OCI-LY3 (cell line): ENCODE data around the gene IFT122.

Experiments
- H2AFZ ChIP-seq: fragments of 200-600, 300-600 bp; shearing (Covaris generic); 2 replicates; pipeline ENCODE4 v1.6.0; 2014; ENCODE audit warnings: antibody characterized with exemption, low read depth, low read length
- H3K27ac ChIP-seq: fragments of 200-600, 300-600 bp; sonication (generic); 2 replicates; pipeline ENCODE4 v1.5.1; 2014; ENCODE audit warnings: mild to moderate bottlenecking, low read length, moderate library complexity, mixed read lengths
- H3K27me3 ChIP-seq: fragments of 200-600, 300-600 bp; sonication (generic); 2 replicates; pipeline ENCODE4 v1.6.1; 2014; ENCODE audit warnings: low read depth, low read length, mixed read lengths
- H3K36me3 ChIP-seq: fragments of 200-600, 300-600 bp; sonication (generic); replicated peaks from 2 replicates; pipeline ENCODE3; 2014; ENCODE audit warnings: low read depth, low read length, mixed read lengths
- H3K4me1 ChIP-seq: fragments of 300-600, 200-600 bp; sonication (generic); 2 replicates; pipeline ENCODE4 v1.6.1; 2014; ENCODE audit warnings: low read length, mixed read lengths
- H3K4me2 ChIP-seq: fragments of 200-600, 300-600 bp; sonication (generic); 2 replicates; pipeline ENCODE4 v1.6.1; 2014; ENCODE audit warnings: low read length, mixed read lengths
- H3K4me3 ChIP-seq: fragments of 300-600, 200-600 bp; sonication (generic); 2 replicates; pipeline ENCODE4 v1.5.1; 2014; ENCODE audit warnings: antibody characterized with exemption, mild to moderate bottlenecking, low read length, moderate library complexity
- H3K79me2 ChIP-seq: fragments of 300-600, 200-600 bp; shearing (Covaris generic); 2 replicates; pipeline ENCODE4 v1.6.1; 2014; ENCODE audit warnings: mild to moderate bottlenecking, low read length, mixed read lengths
- H3K9ac ChIP-seq: fragments of 300-600, 200-600 bp; shearing (Covaris generic); 2 replicates; pipeline ENCODE4 v1.6.0; 2014; ENCODE audit warnings: mild to moderate bottlenecking, low read length, moderate library complexity
- H3K9me3 ChIP-seq: fragments of 200-600, 300-600 bp; shearing (Covaris generic); 2 replicates; pipeline ENCODE4 v1.6.1; 2014; ENCODE audit warnings: low read length, mixed read lengths; ENCODE audit not compliant: insufficient read depth
- H4K20me1 ChIP-seq: fragments of 200-600, 300-600 bp; sonication (generic); 2 replicates; pipeline ENCODE4 v1.6.1; 2016; ENCODE audit warnings: low read length, mixed read lengths; ENCODE audit not compliant: insufficient read depth
- CTCF ChIP-seq: fragments of 200-600, 300-600 bp; sonication (generic); IDR thresholded peaks from 2 replicates; pipeline ENCODE4 v1.5.1; 2014; ENCODE audit warnings: antibody characterized with exemption, low read length, low read depth
- EZH2phosphoT487 ChIP-seq: fragments of 200-600 bp; shearing (Covaris generic); IDR thresholded peaks from 2 replicates; pipeline ENCODE4 v1.6.1; 2018; ENCODE audit warnings: antibody characterized with exemption, mixed run types, low read depth

The IFT122 gene

GRCh38 chr3:129549006-129549800 lies 109.2 kb downstream of the IFT122 start:
- Histone ChIP-seq H3K9me3 (no peaks in the 10 kb centered on the region), H2AFZ (no peak overlapping the region), H3K9ac (no peak overlapping the region), H3K27ac (no peak overlapping the region), H3K27me3 (peaks cover 14% of the 10 kb centered on the region), H3K4me1 (peaks cover 9% of the 10 kb centered on the region), H3K4me3 (no peak overlapping the region), H3K79me2 (no peaks in the 10 kb centered on the region), H3K4me2 (no peak overlapping the region), H4K20me1 (no peaks in the 10 kb centered on the region), H3K36me3 (no peaks in the 10 kb centered on the region)
- TF ChIP-seq CTCF, result no peak
- TF ChIP-seq EZH2phosphoT487, result no peak

- no peak overlapping the region for H2AFZ ChIP-seq
- no peak overlapping the region for H3K27ac ChIP-seq
- H3K9ac ChIP-seq, result no peak overlapping the region
- H3K4me3 ChIP-seq, result no peak overlapping the region
- H3K4me2 ChIP-seq, result no peak overlapping the region
- H3K4me1 ChIP-seq, result peaks cover 15% of the 10 kb centered on the region
- H3K27me3 ChIP-seq, result peaks cover 20% of the 10 kb centered on the region
- H3K79me2 ChIP-seq, result no peaks in the 10 kb centered on the region
- H3K36me3 ChIP-seq, result no peaks in the 10 kb centered on the region
- no peaks in the 10 kb centered on the region for H3K9me3 ChIP-seq
- H4K20me1 ChIP-seq, result no peaks in the 10 kb centered on the region
- no peak for TF ChIP-seq CTCF
- TF ChIP-seq EZH2phosphoT487, result no peak
Measured at GRCh38 chr3:129549805-129550204, 109.8 kb downstream of the IFT122 start.

GRCh38 chr3:129552287-129553050 lies 112.4 kb downstream of the IFT122 start:
- H3K27ac ChIP-seq, result no peak overlapping the region
- no peak overlapping the region for H3K4me2 ChIP-seq
- TF ChIP-seq CTCF (no peak), EZH2phosphoT487 (no peak)
- no peak overlapping the region for H3K9ac ChIP-seq
- no peak overlapping the region for H2AFZ ChIP-seq
- H4K20me1 ChIP-seq, result no peaks in the 10 kb centered on the region
- no peaks in the 10 kb centered on the region for H3K79me2 ChIP-seq
- H3K9me3 ChIP-seq, result no peaks in the 10 kb centered on the region
- peaks cover 32% of the 10 kb centered on the region for H3K4me1 ChIP-seq
- H3K4me3 ChIP-seq, result no peak overlapping the region
- peaks cover 25% of the 10 kb centered on the region for H3K27me3 ChIP-seq
- H3K36me3 ChIP-seq, result no peaks in the 10 kb centered on the region

GRCh38 chr3:129553171-129553570 lies 113.1 kb downstream of the IFT122 start:
- no peaks in the 10 kb centered on the region for H3K9me3 ChIP-seq
- no peaks in the 10 kb centered on the region for H3K79me2 ChIP-seq
- H3K27ac ChIP-seq, result no peak overlapping the region
- no peak overlapping the region for H2AFZ ChIP-seq
- H3K9ac ChIP-seq, result no peak overlapping the region
- peak overlapping the region; percentile 64 for H3K4me2 ChIP-seq
- peaks cover 25% of the 10 kb centered on the region for H3K27me3 ChIP-seq
- H3K36me3 ChIP-seq, result no peaks in the 10 kb centered on the region
- H3K4me1 ChIP-seq, result peaks cover 34% of the 10 kb centered on the region
- H3K4me3 ChIP-seq, result 0 out of 2 replicates have a peak overlapping the region, but pooled peaks have one; percentile 56
- H4K20me1 ChIP-seq, result no peaks in the 10 kb centered on the region
- no peak for TF ChIP-seq CTCF
- no peak for TF ChIP-seq EZH2phosphoT487
